Uterus (tissue), 4 donors: ENCODE data around the gene THAP2. TPM values are rescaled to one million over a fixed set of nuclear protein-coding genes. Genes with fewer than 3 reads are reported as not detected.

Source experiments
- DNase-seq, 2 donors: peaks; one replicate each; pipeline ENCODE4 v3.0.0-alpha.2; 2019 to 2020
- H3K27ac ChIP-seq, 2 donors: fragments of 200-600 bp; sonication (generic); 1 replicate in 1 of 2; 2 replicates in 1 of 2; pipeline ENCODE4 v1.5.1; 2016 to 2018
- H3K27me3 ChIP-seq, 2 donors: fragments of 200-600 bp; sonication (generic); one replicate each; pipeline ENCODE4 v1.5.1; 2018 to 2019; ENCODE audit warnings: control low read depth in 1 of 2
- H3K36me3 ChIP-seq, 2 donors: fragments of 200-600 bp; sonication (generic); one replicate each; pipeline ENCODE4 v1.5.1; 2019; ENCODE audit warnings: control low read depth in 1 of 2
- H3K4me1 ChIP-seq, 2 donors: fragments of 200-600 bp; sonication (generic); one replicate each; pipeline ENCODE4 v1.5.1; 2018 to 2019; ENCODE audit warnings: control low read depth in 1 of 2
- H3K4me3 ChIP-seq, 2 donors: fragments of 200-600 bp; sonication (generic); 1 replicate in 1 of 2; 2 replicates in 1 of 2; pipeline ENCODE4 v1.5.1; 2018 to 2019; ENCODE audit warnings: mild to moderate bottlenecking in 1 of 2
- H3K9me3 ChIP-seq, 2 donors: fragments of 200-600 bp; sonication (generic); one replicate each; pipeline ENCODE4 v1.5.1; 2019; ENCODE audit warnings: control low read depth in 1 of 2
- POLR2A ChIP-seq, 2 donors: fragments of 450-650 bp; IDR thresholded peaks; one replicate each; pipeline ENCODE4 v1.6.1; 2016; ENCODE audit warnings: antibody characterized with exemption in 2 of 2, mild to moderate bottlenecking in 1 of 2, moderate library complexity in 1 of 2
- intact Hi-C: fragments of 100-400 bp; cut with DNase I; formaldehyde crosslinking; loops from one replicate; pipeline ENCODE4 v1.15.1; 2023; ENCODE audit warnings: low total_unique reads
- small RNA-seq: library from RNA; depleted of rRNA; stranded (forward); fragments of <200 nt; gene quantifications from one replicate; pipeline ENCODE3, GENCODE V24; 2016
- total RNA-seq, 4 donors: library from RNA; depleted of rRNA in 3 of 4; stranded (reverse); fragments of >200 nt in 3 of 4; gene quantifications; one replicate each; pipeline versions ENCODE4 v1.1.0 to v1.2.4, GENCODE V29; 2014 to 2023
- TF ChIP-seq, protein P1 (sequence below), 4 experiments: fragments of 200-600 bp in 2 of 4; fragments of 450-650 bp in 2 of 4; sonication (generic) in 2 of 4; IDR thresholded peaks; one replicate each; pipeline ENCODE4 v1.5.1; 2016 to 2019; ENCODE audit warnings: antibody characterized with exemption in 4 of 4, mild to moderate bottlenecking in 2 of 4, moderate library complexity in 1 of 4
- donor health status: DM: yes; HTN: yes; CAD: no.

Gene THAP2
- total RNA-seq, 4 donors from 2014 or later: 0.88 to 12.8 (median 5.4) TPM

DNA sequence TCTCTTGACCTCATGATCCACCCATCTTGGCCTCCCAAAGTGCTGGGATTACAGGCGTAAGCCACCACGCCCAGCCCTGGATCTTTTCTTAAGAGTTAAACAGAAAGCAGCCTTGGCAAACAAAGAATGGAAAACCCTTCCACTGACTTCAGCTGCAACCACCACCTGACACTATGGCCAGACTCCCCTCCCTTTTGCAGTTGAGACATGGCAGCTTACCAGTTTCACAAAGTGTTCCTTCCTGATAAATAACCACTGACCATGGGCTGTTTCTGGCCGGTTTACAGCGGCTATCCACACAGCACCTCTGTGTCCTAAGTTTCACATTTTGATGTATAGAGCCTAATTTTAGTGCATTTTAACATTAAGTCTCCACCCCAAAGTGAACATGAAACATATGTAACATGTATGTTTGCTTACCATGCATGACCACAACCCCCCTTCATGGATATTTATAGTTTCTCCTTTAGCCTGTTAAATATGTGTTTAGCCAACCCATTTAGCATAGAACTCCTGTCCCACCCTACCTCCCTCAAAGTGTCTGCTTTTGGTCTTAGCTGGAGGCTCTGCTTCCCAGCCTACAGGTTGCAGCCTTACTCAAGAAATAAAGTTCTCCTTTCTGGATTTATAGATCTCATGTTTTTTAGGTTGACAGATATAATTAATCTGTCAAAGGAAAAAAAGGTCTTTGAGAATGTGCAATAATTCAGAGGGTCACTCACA is 57.8 kb downstream of the THAP2 start:
- Histone ChIP-seq H3K27me3 (no peaks in the 10 kb centered on the region), H3K4me1 (no peaks in the 10 kb centered on the region), H3K9me3 (no peaks in the 10 kb centered on the region), H3K36me3 (no peaks in the 10 kb centered on the region), H3K27ac (no peak overlapping the region), H3K4me3 (no peak overlapping the region)
- TF ChIP-seq, protein P1, sequence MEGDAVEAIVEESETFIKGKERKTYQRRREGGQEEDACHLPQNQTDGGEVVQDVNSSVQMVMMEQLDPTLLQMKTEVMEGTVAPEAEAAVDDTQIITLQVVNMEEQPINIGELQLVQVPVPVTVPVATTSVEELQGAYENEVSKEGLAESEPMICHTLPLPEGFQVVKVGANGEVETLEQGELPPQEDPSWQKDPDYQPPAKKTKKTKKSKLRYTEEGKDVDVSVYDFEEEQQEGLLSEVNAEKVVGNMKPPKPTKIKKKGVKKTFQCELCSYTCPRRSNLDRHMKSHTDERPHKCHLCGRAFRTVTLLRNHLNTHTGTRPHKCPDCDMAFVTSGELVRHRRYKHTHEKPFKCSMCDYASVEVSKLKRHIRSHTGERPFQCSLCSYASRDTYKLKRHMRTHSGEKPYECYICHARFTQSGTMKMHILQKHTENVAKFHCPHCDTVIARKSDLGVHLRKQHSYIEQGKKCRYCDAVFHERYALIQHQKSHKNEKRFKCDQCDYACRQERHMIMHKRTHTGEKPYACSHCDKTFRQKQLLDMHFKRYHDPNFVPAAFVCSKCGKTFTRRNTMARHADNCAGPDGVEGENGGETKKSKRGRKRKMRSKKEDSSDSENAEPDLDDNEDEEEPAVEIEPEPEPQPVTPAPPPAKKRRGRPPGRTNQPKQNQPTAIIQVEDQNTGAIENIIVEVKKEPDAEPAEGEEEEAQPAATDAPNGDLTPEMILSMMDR (IDR thresholded peaks at IDR 0.05): no peak
- no peak for TF ChIP-seq POLR2A (IDR thresholded peaks at IDR 0.05)
- DNase-seq: no peak
- intact Hi-C loops: no loop called here

DNA sequence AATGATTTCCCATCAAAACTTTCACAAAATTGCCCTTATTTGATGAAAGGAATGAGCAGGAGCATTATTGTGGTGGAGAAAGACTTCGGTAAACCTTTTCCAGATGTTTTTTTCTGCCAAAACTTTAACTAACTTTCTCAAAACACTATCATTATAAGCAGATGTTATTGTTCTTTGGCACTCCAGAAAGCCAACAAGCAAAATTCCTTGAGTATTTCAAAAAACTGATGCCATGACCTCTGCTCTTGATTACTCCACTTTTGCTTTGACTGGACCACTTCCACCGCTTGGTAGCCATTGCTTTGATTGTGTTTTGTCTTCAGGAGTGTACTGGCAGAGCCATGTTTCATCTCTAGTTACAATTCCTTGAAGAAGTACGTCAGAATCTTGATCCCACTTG is 60.9 kb downstream of the THAP2 start:
- Histone ChIP-seq H3K9me3 (no peaks in the 10 kb centered on the region), H3K27ac (no peak overlapping the region), H3K36me3 (no peaks in the 10 kb centered on the region), H3K27me3 (no peaks in the 10 kb centered on the region), H3K4me1 (no peaks in the 10 kb centered on the region), H3K4me3 (no peak overlapping the region)
- intact Hi-C loops: no loop called here
- TF ChIP-seq, protein P1 (IDR thresholded peaks at IDR 0.05): no peak
- TF ChIP-seq POLR2A (IDR thresholded peaks at IDR 0.05): no peak
- DNase-seq: no peak

DNA sequence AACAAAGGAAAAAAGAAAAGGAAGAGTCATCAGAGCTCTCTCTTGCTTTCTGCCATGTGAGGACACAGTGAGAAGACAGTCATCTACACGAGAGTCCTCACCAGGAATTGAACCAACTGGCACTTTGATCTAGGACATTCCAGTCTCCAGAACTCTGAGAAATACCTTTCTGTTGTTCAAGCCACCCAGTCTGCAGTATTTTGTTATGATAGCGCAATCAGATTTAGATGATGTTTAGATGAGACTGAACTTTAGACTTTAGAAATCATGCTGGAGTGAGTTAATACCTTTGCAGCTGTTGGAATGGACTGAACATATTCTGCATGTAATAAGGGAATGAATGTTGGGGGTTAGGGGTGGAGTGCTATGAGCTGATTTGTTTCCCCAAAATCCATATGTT is 62.4 kb downstream of the THAP2 start:
- H3K4me1 ChIP-seq: no peaks in the 10 kb centered on the region
- no peaks in the 10 kb centered on the region for H3K27me3 ChIP-seq
- no peak overlapping the region for H3K4me3 ChIP-seq
- intact Hi-C loops: no loop called here
- DNase-seq: no peak
- no peaks in the 10 kb centered on the region for H3K36me3 ChIP-seq
- TF ChIP-seq POLR2A (IDR thresholded peaks at IDR 0.05): no peak
- TF ChIP-seq, protein P1 (IDR thresholded peaks at IDR 0.05): no peak
- no peak overlapping the region for H3K27ac ChIP-seq
- no peaks in the 10 kb centered on the region for H3K9me3 ChIP-seq

DNA sequence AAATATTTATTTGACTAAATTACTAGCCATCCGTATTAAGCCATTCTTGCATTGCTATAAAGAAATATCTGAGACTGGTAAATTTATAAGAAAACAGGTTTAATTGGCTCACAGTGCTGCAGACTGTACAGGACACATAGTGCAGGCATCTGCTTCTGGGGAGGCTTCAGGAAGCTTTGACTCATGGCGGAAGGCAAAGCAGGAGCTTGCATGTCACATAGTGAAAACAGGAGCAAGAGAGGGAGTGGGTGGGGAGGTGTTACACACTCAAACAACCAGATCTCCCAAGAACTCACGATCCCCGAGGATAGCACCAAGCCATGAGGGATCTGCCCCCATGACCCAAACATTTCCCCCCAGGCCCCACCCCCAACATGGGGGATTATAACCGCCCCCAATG is 63.9 kb downstream of the THAP2 start:
- no peaks in the 10 kb centered on the region for H3K4me1 ChIP-seq
- no peak overlapping the region for H3K27ac ChIP-seq
- TF ChIP-seq, protein P1 (IDR thresholded peaks at IDR 0.05): no peak
- TF ChIP-seq POLR2A (IDR thresholded peaks at IDR 0.05): no peak
- no peaks in the 10 kb centered on the region for H3K9me3 ChIP-seq
- no peak overlapping the region for H3K4me3 ChIP-seq
- intact Hi-C loops: no loop called here
- H3K27me3 ChIP-seq: no peaks in the 10 kb centered on the region
- no peaks in the 10 kb centered on the region for H3K36me3 ChIP-seq
- no peak for DNase-seq

Small RNAs within 50 kb of the gene (small RNA-seq; reads per million reads assigned to genes)
- not detected for gene RF00560

Other genes starting within 250 kb of the THAP2 start
- gene LGR5, start 224.5 kb upstream of the THAP2 start, total RNA-seq: 10 to 100 TPM in 1 of 4 donors, under 1 TPM in 3; under 0.01 to 34.5 (median 0.43) TPM
- 10 to 100 TPM; 12.6 to 80.7 (median 51.2) TPM for gene ZFC3H1, start 453 bp upstream of the THAP2 start, total RNA-seq
- gene TMEM19, start 21.8 kb downstream of the THAP2 start, total RNA-seq: 10 to 100 TPM; 10.6 to 35.9 (median 20.1) TPM
- 10 to 100 TPM; 10.6 to 72.7 (median 24.5) TPM for gene RAB21, start 90.6 kb downstream of the THAP2 start, total RNA-seq
- gene TBC1D15, start 175.5 kb downstream of the THAP2 start, total RNA-seq: 10 to 100 TPM; 45.9 to 70.7 (median 57.1) TPM